Osteocyte (in vitro differentiated cells): ENCODE results near the gene DUS3L. TPM values are rescaled to one million over a fixed set of nuclear protein-coding genes. Genes with fewer than 3 reads are reported as not detected.

Experiments
- DNase-seq: peaks from one replicate; pipeline ENCODE4 v3.0.0; 2021; ENCODE audit warnings: mixed read lengths; ENCODE audit not compliant: unreplicated experiment; ENCODE audit errors: extremely low spot score
- H3K27ac Mint-ChIP-seq: one replicate; pipeline ENCODE4 v1.8.0; 2021; ENCODE audit warnings: mild to moderate bottlenecking, mixed read lengths; ENCODE audit not compliant: unreplicated experiment
- H3K27me3 Mint-ChIP-seq: one replicate; pipeline ENCODE4 v1.8.0; 2021; ENCODE audit warnings: mixed read lengths; ENCODE audit not compliant: unreplicated experiment
- H3K36me3 Mint-ChIP-seq: one replicate; pipeline ENCODE4 v1.8.0; 2021; ENCODE audit warnings: mixed read lengths; ENCODE audit not compliant: unreplicated experiment
- H3K4me1 Mint-ChIP-seq: one replicate; pipeline ENCODE4 v1.8.0; 2021; ENCODE audit warnings: mixed read lengths; ENCODE audit not compliant: unreplicated experiment
- H3K4me3 Mint-ChIP-seq: one replicate; pipeline ENCODE4 v1.8.0; 2021; ENCODE audit warnings: mild to moderate bottlenecking, moderate library complexity, mixed read lengths; ENCODE audit not compliant: unreplicated experiment
- H3K9me3 Mint-ChIP-seq: one replicate; pipeline ENCODE4 v1.8.0; 2021; ENCODE audit warnings: mixed read lengths; ENCODE audit not compliant: unreplicated experiment
- total RNA-seq: library from RNA; stranded (reverse); gene quantifications from 2 replicates; pipeline ENCODE4 v1.2.1, GENCODE V29; 2021
- TF ChIP-seq, protein P1 (sequence below): fragments of 200-600 bp; sonication (generic); IDR thresholded peaks from 2 replicates; pipeline ENCODE4 v1.5.0; 2021; ENCODE audit warnings: antibody characterized with exemption, mild to moderate bottlenecking, moderate library complexity

DUS3L gene
- total RNA-seq, 1 donor from 2014 or later: 29.0 TPM

DNA sequence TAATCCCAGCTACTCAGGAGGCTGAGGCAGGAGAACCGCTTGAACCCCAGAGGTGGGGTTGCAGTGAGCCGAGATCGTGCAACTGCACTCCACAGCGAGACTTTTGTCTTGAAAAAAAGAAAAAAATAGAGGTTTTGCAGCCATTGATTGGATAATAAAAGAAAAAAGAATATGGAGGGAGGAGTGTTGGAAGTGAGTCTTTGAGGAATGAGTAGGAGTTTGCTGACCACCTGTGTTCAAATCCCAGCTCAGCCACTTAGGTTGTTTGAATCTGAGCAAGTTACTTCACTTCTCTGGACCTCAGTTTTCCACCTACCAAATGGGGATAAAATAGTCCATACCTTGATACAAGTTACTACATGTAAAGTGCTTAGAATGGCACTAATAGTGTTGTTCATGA, 20.2 kb upstream of the DUS3L start:
- H3K27ac Mint-ChIP-seq: no peak overlapping the region
- no peaks in the 10 kb centered on the region for H3K4me1 Mint-ChIP-seq
- H3K27me3 Mint-ChIP-seq: peaks cover 21% of the 10 kb centered on the region
- H3K4me3 Mint-ChIP-seq: no peak overlapping the region
- no peaks in the 10 kb centered on the region for H3K36me3 Mint-ChIP-seq
- no peak for DNase-seq
- no peaks in the 10 kb centered on the region for H3K9me3 Mint-ChIP-seq
- TF ChIP-seq, protein P1, sequence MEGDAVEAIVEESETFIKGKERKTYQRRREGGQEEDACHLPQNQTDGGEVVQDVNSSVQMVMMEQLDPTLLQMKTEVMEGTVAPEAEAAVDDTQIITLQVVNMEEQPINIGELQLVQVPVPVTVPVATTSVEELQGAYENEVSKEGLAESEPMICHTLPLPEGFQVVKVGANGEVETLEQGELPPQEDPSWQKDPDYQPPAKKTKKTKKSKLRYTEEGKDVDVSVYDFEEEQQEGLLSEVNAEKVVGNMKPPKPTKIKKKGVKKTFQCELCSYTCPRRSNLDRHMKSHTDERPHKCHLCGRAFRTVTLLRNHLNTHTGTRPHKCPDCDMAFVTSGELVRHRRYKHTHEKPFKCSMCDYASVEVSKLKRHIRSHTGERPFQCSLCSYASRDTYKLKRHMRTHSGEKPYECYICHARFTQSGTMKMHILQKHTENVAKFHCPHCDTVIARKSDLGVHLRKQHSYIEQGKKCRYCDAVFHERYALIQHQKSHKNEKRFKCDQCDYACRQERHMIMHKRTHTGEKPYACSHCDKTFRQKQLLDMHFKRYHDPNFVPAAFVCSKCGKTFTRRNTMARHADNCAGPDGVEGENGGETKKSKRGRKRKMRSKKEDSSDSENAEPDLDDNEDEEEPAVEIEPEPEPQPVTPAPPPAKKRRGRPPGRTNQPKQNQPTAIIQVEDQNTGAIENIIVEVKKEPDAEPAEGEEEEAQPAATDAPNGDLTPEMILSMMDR: no peak

DNA sequence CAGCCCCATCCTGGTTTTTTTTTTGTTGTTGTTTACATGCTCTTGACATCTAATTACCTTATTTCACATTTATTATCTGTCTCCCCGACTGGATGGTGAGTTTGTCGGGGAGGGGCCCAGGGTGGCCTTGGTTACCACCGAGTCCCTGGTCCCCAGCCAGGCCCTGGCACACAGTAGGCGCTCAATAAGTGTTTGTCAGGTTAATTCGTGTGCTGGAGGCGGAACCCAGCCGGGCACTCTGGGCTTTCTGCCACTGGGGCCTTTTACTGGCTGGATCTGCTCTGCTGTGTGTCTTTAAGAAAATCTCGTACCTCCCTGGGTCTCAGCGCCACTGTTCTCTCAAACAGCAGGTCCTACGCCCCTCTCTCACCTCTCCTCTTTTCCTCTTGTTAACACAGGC, 18.5 kb upstream of the DUS3L start:
- TF ChIP-seq, protein P1: no peak
- peaks cover 22% of the 10 kb centered on the region for H3K27me3 Mint-ChIP-seq
- no peaks in the 10 kb centered on the region for H3K9me3 Mint-ChIP-seq
- H3K4me3 Mint-ChIP-seq: no peak overlapping the region
- H3K27ac Mint-ChIP-seq: no peak overlapping the region
- peaks cover 2% of the 10 kb centered on the region for H3K4me1 Mint-ChIP-seq
- no peak for DNase-seq
- H3K36me3 Mint-ChIP-seq: no peaks in the 10 kb centered on the region

DNA sequence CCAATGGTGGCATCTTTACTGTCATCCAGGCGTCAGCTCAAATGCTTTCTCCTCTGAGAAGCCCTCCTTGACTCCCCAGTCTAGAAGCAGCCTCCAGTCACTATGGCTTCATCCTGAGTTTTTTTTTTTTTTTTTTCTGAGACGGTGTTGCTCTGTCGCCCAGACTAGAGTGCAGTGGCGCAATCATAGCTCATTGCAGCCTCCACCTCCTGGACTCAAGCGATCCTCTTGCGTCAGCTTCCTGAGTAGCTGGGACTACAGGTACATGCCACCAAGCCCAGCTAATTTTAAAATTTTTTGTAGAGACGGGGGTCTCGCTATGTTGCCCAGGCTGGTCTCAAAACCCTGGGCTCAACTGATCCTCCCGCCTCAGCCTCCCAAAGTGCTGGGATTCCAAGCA, 18.1 kb upstream of the DUS3L start:
- peaks cover 26% of the 10 kb centered on the region for H3K27me3 Mint-ChIP-seq
- H3K27ac Mint-ChIP-seq: no peak overlapping the region
- DNase-seq: no peak
- TF ChIP-seq, protein P1: no peak
- no peaks in the 10 kb centered on the region for H3K36me3 Mint-ChIP-seq
- H3K9me3 Mint-ChIP-seq: no peaks in the 10 kb centered on the region
- H3K4me1 Mint-ChIP-seq: peaks cover 5% of the 10 kb centered on the region
- no peak overlapping the region for H3K4me3 Mint-ChIP-seq

DNA sequence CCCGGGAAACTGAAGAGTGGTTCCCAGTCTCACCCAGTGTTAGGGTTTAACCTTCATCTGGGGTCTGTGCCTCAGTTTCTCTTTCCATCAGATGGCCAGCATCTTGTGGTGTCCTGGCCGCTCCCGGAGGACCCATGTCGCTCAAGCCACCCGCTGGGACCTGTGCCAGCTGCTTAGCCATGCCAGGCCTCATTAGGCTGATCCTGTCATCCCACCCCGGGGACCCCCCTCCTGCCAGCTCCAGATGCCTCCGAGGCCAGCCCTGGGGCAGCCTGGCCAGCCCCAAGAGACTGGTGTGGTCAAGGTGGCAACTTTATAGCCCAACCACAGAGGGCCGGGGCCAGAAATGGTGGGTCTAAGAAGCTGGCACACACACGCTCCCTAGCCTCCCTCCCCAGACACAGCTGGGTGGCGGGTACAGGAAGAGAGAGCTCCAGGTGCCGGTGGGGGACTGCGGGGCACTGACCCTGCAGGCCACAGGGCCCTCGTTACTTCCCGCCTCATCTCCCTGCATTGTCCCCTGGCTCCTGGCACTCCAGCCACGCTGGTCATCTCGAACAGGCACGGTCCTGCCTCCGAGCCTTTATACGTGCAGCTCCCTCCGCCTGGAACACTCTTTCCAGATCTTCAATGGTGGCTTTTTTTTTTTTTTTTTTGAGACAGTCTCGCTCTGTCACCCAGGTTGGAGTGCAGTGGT, 17.3 kb upstream of the DUS3L start:
- H3K9me3 Mint-ChIP-seq: no peaks in the 10 kb centered on the region
- no peak overlapping the region for H3K4me3 Mint-ChIP-seq
- H3K36me3 Mint-ChIP-seq: no peaks in the 10 kb centered on the region
- peaks cover 5% of the 10 kb centered on the region for H3K4me1 Mint-ChIP-seq
- TF ChIP-seq, protein P1: no peak
- DNase-seq: no peak
- no peak overlapping the region for H3K27ac Mint-ChIP-seq
- peaks cover 26% of the 10 kb centered on the region for H3K27me3 Mint-ChIP-seq

DNA sequence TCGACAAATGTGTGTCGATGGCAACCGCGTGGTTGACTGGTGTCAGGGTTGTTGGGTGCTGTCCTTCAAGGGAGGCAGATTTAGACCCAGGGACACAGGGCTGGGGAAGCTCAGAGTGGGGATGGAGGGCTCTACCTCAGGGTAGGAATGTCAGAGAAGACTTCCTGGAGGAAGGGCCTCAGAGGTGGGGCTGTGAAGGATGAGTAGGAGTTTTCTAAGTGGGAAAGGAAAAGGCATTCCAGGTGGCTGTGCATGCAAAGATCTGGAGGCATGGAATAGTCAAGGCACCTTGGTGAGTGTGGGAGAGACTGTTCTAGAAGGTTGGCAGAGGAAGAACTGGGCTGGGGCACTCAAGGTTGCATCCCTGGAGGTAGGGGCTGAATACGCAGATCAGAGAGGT, 15.9 kb upstream of the DUS3L start:
- no peak overlapping the region for H3K4me3 Mint-ChIP-seq
- H3K9me3 Mint-ChIP-seq: no peaks in the 10 kb centered on the region
- H3K4me1 Mint-ChIP-seq: peaks cover 5% of the 10 kb centered on the region
- TF ChIP-seq, protein P1: no peak
- peaks cover 30% of the 10 kb centered on the region for H3K27me3 Mint-ChIP-seq
- no peaks in the 10 kb centered on the region for H3K36me3 Mint-ChIP-seq
- no peak for DNase-seq
- H3K27ac Mint-ChIP-seq: no peak overlapping the region
